Measurements from ENCODE around the gene CABCOCO1.

CABCOCO1 gene

DNA sequence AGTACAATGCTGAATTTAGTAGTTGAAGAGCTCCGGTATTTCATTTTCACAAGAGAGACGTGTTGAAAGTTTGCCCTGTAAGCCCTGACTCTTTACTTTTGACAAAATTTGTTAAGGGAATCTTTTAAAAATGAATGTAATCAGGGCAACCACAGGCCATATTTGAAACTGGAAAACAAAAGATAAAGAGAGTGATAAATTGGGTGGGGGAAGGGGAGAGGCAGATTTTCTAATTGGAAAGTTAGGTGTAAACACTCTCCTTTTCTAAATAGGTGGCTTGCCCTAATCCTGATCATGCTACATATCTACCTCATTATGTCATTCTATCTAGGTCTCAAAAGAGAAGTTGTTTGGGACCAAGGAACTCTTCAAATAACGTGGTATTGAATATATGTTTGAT lies 90.7 kb downstream of the CABCOCO1 start:
- TF ChIP-seq, protein P1, sequence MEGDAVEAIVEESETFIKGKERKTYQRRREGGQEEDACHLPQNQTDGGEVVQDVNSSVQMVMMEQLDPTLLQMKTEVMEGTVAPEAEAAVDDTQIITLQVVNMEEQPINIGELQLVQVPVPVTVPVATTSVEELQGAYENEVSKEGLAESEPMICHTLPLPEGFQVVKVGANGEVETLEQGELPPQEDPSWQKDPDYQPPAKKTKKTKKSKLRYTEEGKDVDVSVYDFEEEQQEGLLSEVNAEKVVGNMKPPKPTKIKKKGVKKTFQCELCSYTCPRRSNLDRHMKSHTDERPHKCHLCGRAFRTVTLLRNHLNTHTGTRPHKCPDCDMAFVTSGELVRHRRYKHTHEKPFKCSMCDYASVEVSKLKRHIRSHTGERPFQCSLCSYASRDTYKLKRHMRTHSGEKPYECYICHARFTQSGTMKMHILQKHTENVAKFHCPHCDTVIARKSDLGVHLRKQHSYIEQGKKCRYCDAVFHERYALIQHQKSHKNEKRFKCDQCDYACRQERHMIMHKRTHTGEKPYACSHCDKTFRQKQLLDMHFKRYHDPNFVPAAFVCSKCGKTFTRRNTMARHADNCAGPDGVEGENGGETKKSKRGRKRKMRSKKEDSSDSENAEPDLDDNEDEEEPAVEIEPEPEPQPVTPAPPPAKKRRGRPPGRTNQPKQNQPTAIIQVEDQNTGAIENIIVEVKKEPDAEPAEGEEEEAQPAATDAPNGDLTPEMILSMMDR (IDR thresholded peaks at IDR 0.05), result no peak

- TF ChIP-seq, protein P1 (IDR thresholded peaks at IDR 0.05), result no peak
Measured at GRCh38 chr10:61754587-61755550, 92.1 kb downstream of the CABCOCO1 start.

DNA sequence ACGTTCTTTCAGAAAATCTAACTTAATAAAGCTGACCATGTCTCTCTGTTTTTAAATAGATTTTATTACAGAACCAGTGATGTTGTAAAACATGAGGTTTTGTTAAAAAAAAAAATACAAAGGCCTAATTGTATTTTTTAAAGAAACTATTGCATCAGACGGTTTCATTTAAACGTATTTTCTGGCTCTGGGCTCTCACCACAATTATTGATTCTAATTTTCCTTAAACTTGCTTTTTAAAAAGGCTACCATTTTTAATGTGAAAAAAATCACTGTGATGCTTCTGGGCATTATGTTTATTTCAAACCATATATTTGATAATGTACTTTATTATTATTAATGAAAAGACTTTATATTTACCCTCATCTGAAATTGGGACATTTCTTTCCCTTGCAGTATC lies 94.3 kb downstream of the CABCOCO1 start:
- TF ChIP-seq, protein P1 (IDR thresholded peaks at IDR 0.05), result no peak

GRCh38 chr10:61757525-61758397 lies 95.0 kb downstream of the CABCOCO1 start:
- TF ChIP-seq, protein P1 (IDR thresholded peaks at IDR 0.05), result no peak

DNA sequence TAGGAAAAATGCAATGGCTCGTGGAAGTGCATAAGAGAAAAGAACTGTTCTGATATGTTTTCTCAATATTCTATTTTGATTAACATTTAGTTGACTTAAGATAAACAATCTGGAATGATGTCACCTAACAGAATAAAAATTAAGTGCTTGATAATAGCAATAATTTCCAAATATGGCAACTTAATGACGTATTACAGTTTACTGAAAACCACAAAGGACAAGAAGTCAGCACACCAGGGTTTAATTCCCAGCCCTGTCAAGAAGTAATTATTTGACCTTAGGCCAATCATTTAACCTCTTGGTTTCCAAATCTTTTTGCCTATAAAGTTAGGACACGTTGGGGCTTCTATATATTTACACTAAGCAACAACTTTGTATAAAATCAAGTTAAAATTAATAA lies 95.7 kb downstream of the CABCOCO1 start:
- TF ChIP-seq, protein P1 (IDR thresholded peaks at IDR 0.05), result no peak

GRCh38 chr10:61759751-61760150 lies 97.0 kb downstream of the CABCOCO1 start:
- TF ChIP-seq, protein P1 (IDR thresholded peaks at IDR 0.05), result no peak

DNA sequence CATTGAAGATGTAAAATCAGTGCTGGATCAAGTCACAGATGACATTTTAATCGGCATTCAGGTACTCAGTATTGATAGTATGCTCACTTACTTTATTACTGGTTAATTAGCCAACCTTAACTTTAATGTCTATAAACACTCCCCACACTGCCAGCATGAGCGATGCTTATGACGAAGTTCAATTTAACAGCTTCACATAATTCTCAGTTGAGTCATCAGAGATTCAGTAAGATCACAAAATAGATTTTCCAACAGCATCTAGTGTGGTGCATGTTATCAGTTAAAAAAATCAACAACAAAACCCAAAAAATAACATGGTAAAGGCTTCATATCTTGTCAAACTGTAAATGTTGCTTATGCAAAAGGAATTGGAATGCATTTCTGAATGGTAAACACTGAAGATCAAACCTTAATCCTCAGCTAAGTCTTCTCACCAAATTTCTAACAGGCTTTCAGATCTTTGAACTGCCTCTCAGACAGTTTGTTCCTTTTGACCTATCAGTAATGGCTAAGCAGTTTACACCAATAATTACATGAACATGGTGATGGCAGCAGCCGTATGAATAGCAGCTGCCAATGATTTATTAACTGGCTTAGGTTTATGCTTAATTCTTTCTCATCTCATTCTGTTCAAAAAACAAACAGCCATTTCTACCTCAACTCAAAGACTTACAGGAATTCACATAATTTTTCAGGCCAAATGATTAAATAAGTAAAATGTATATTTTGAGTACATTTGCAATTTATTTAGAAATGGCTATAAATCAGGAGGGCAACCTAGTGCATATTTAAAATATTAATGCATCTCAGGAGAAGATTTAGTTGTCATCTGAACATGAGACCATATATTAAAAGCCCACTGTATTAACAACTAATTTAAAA lies 98.5 kb downstream of the CABCOCO1 start:
- TF ChIP-seq, protein P1 (IDR thresholded peaks at IDR 0.05), result no peak
